ENCODE data around the gene LMBRD2.

DNA sequence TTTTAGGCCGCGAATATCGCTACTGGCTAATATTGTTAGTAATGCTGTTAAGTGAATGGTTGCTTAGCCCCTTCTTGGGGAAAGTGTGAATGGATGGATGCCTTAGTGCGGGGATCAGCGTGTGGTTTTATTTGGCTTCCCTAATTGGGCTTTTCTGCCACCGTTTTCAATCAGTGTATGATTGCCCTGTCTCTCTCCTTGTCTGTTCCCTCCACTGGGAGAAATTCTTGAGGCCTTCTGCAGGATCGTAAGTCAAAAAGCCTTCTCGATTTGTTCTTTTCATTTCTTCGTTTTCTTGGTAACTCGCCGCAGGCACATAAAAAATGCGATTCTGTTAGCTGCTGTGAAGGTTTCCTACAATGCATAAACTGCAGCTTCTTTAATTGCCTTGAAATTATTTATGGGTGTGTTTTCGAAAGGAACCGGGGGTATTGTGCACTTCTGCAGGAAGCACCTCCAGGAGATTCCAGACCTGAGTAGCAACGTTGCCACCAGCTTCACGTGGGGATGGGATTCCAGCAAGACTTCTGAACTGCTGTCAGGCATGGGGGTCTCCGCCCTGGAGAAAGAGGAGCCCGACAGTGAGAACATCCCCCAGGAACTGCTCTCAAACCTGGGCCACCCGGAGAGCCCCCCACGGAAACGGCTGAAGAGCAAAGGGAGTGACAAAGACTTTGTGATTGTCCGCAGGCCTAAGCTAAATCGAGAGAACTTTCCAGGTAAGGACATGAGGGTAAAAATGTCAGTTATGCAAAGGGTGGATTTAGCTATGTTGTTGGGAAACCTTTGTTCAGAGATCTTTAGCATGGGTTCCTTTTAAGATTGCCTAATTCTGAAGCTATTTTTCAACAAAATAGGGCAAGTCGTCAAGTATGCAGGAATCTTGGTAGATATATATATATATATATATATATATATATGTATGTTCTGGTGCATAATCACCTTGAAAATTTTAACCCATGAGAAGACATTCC is 924 bp upstream of the LMBRD2 start:
- TF ChIP-seq, protein P1, sequence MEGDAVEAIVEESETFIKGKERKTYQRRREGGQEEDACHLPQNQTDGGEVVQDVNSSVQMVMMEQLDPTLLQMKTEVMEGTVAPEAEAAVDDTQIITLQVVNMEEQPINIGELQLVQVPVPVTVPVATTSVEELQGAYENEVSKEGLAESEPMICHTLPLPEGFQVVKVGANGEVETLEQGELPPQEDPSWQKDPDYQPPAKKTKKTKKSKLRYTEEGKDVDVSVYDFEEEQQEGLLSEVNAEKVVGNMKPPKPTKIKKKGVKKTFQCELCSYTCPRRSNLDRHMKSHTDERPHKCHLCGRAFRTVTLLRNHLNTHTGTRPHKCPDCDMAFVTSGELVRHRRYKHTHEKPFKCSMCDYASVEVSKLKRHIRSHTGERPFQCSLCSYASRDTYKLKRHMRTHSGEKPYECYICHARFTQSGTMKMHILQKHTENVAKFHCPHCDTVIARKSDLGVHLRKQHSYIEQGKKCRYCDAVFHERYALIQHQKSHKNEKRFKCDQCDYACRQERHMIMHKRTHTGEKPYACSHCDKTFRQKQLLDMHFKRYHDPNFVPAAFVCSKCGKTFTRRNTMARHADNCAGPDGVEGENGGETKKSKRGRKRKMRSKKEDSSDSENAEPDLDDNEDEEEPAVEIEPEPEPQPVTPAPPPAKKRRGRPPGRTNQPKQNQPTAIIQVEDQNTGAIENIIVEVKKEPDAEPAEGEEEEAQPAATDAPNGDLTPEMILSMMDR (IDR thresholded peaks at IDR 0.05), result no peak
- TF ChIP-seq POLR2A (IDR thresholded peaks at IDR 0.05), result no peak
